Endothelial cell of umbilical vein (primary cell): Measurements from ENCODE around the gene FGD5. TPM values are rescaled to one million over a fixed set of nuclear protein-coding genes. Genes with fewer than 3 reads are reported as not detected.

Experiments used
- BruUV-seq: library from RNA; stranded (reverse); fragments of 400-500 nt; replicated peaks from 2 replicates; lab custom pipeline; 2021; lab: Mats Ljungman, UMichigan
- CTCF ChIA-PET: fragments of 300-600, 350-600 bp; sonication (Branson Sonifier 250); formaldehyde crosslinking; loops from one replicate; lab custom pipeline; 2021; ENCODE audit warnings: antibody characterized with exemption, inconsistent platforms; lab: Charles Lee
- POLR2A ChIA-PET: fragments of 300-600, 350-600 bp; sonication (Branson Sonifier 250); formaldehyde crosslinking; loops from one replicate; lab custom pipeline; 2021; ENCODE audit warnings: antibody characterized with exemption, inconsistent platforms; lab: Charles Lee
- DNase-seq: peaks from one replicate; pipeline ENCODE4 v3.0.0-alpha.2; 2011; ENCODE audit warnings: low read depth, low spot score
- FAIRE-seq: peaks from 2 replicates; lab custom pipeline; 2011; peaks lifted over from hg19 to GRCh38; lab: Jason Lieb, UNC
- H2AFZ ChIP-seq: 2 replicates; pipeline ENCODE4 v1.6.0; 2012; ENCODE audit warnings: low read depth, low read length, control low read depth, inconsistent platforms
- H3K27ac ChIP-seq: 2 replicates; pipeline ENCODE4 v1.5.1; 2011; ENCODE audit warnings: low read depth, mild to moderate bottlenecking, control low read depth, low read length, moderate library complexity; ENCODE audit not compliant: insufficient read depth
- H3K27me3 ChIP-seq, 2 experiments: 2 replicates each; pipeline versions ENCODE4 v1.6.0 to v1.6.1; 2011; ENCODE audit warnings: low read length in 2 of 2, mixed read lengths in 1 of 2; ENCODE audit not compliant: control insufficient read depth in 2 of 2, insufficient read depth in 2 of 2
- H3K36me3 ChIP-seq, 2 experiments: 2 replicates in 1 of 2; 3 replicates in 1 of 2; pipeline ENCODE4 v1.5.1; 2011; ENCODE audit warnings: low read length in 2 of 2, mild to moderate bottlenecking in 1 of 2, moderate library complexity in 1 of 2; ENCODE audit not compliant: control insufficient read depth in 2 of 2, insufficient read depth in 2 of 2; ENCODE audit errors: extremely low read depth in 1 of 2
- H3K4me1 ChIP-seq: 3 replicates; pipeline ENCODE4 v1.5.1; 2011; ENCODE audit warnings: mild to moderate bottlenecking, low read length; ENCODE audit not compliant: control insufficient read depth, insufficient read depth; ENCODE audit errors: extremely low read depth
- H3K4me2 ChIP-seq: 2 replicates; pipeline ENCODE4 v1.6.1; 2011; ENCODE audit warnings: low read length, control low read depth, mixed read lengths; ENCODE audit not compliant: insufficient read depth
- H3K4me3 ChIP-seq, 3 experiments: fragments of 200-600 bp in 1 of 3; sonication (generic), shearing (Covaris generic) in 1 of 3; replicated peaks in 1 of 3; 2 replicates each; pipeline ENCODE4 v1.5.1; 2011 to 2016; ENCODE audit warnings: control low read depth in 3 of 3, low read length in 3 of 3, mild to moderate bottlenecking in 2 of 3, inconsistent platforms in 1 of 3, low read depth in 1 of 3, moderate library complexity in 1 of 3; ENCODE audit not compliant: insufficient read depth in 1 of 3
- H3K79me2 ChIP-seq: 2 replicates; pipeline ENCODE4 v1.6.0; 2012; ENCODE audit warnings: low read length, inconsistent platforms; ENCODE audit not compliant: control insufficient read depth, insufficient read depth
- H3K9ac ChIP-seq: replicated peaks from 2 replicates; pipeline ENCODE3; 2011; ENCODE audit warnings: low read length, control low read depth; ENCODE audit not compliant: insufficient read depth; ENCODE audit errors: extremely low read depth
- H3K9me1 ChIP-seq: replicated peaks from 3 replicates; pipeline ENCODE4 v1.6.0; 2011; ENCODE audit warnings: mild to moderate bottlenecking, low read length; ENCODE audit not compliant: control insufficient read depth, insufficient read depth; ENCODE audit errors: extremely low read depth
- H3K9me3 ChIP-seq: replicated peaks from 2 replicates; pipeline ENCODE4 v1.5.1; 2012; ENCODE audit warnings: low read length, inconsistent platforms; ENCODE audit not compliant: control insufficient read depth, insufficient read depth
- H4K20me1 ChIP-seq: replicated peaks from 2 replicates; pipeline ENCODE3; 2011; ENCODE audit warnings: mild to moderate bottlenecking, low read length; ENCODE audit not compliant: control insufficient read depth, insufficient read depth; ENCODE audit errors: extremely low read depth
- CTCF ChIP-seq, 2 donors: IDR thresholded peaks; 1 replicate in 1 of 2; 2 replicates in 1 of 2; pipeline ENCODE4 v1.5.1; 2011; ENCODE audit warnings: low read length in 2 of 2, mild to moderate bottlenecking in 2 of 2, moderate library complexity in 2 of 2, control low read depth in 1 of 2, inconsistent platforms in 1 of 2, low read depth in 1 of 2; ENCODE audit not compliant: insufficient read depth in 1 of 2; ENCODE audit errors: extremely low read depth in 1 of 2
- EZH2 ChIP-seq: IDR thresholded peaks from 2 replicates; pipeline ENCODE4 v1.6.1; 2012; ENCODE audit warnings: borderline replicate concordance, low read depth, mild to moderate bottlenecking, moderate library complexity, low read length, inconsistent platforms; ENCODE audit not compliant: severe bottlenecking
- FOS ChIP-seq: IDR thresholded peaks from 2 replicates; pipeline ENCODE4 v1.6.1; 2011; ENCODE audit warnings: mild to moderate bottlenecking, low read length, moderate library complexity, borderline replicate concordance; ENCODE audit not compliant: insufficient read depth
- GATA2 ChIP-seq: IDR thresholded peaks from 2 replicates; pipeline ENCODE4 v1.7.0; 2011; ENCODE audit warnings: low read depth, mild to moderate bottlenecking, moderate library complexity, mixed read lengths, low read length; ENCODE audit not compliant: insufficient read length, insufficient read depth
- JUN ChIP-seq: IDR thresholded peaks from 2 replicates; pipeline ENCODE4 v1.6.1; 2011; ENCODE audit warnings: borderline replicate concordance, low read depth; ENCODE audit not compliant: insufficient read length, insufficient read depth
- MAX ChIP-seq: IDR thresholded peaks from 2 replicates; pipeline ENCODE4 v1.6.1; 2011; ENCODE audit not compliant: insufficient read depth, insufficient read length
- MYC ChIP-seq: IDR thresholded peaks from one replicate; pipeline ENCODE4 v1.6.1; 2011; ENCODE audit warnings: mild to moderate bottlenecking, low read depth, low read length
- POLR2A ChIP-seq: IDR thresholded peaks from 2 replicates; pipeline ENCODE4 v1.6.1; 2012; ENCODE audit warnings: low read depth, mild to moderate bottlenecking, control low read depth, low read length
- POLR2AphosphoS5 ChIP-seq: IDR thresholded peaks from 2 replicates; pipeline ENCODE4 v1.6.1; 2012; ENCODE audit warnings: low read depth, mild to moderate bottlenecking, control low read depth, low read length, moderate library complexity; ENCODE audit not compliant: insufficient read depth
- dilution Hi-C: fragments of 300-500 bp; cut with MboI; formaldehyde crosslinking; loops from one replicate; pipeline ENCODE4 v1.15.0; 2019; ENCODE audit warnings: low sequenced_read_pairs; ENCODE audit not compliant: extremely low pct_ligation_motif_present
- intact Hi-C: fragments of 100-400 bp; cut with micrococcal nuclease; formaldehyde crosslinking; loops from one replicate; pipeline ENCODE4 v1.10.0; 2022
- polyA plus RNA-seq, 4 experiments: library from polyadenylated mRNA; depleted of rRNA in 3 of 4; stranded (reverse) in 3 of 4; unstranded in 1 of 4; fragments of >200 nt; gene quantifications; 2 replicates each; pipeline versions ENCODE4 v1.2.1 to v1.2.3, GENCODE V29; 2011 to 2012; ENCODE audit warnings: missing spikeins in 1 of 4
- total RNA-seq: library from RNA; stranded (reverse); gene quantifications from 2 replicates; pipeline ENCODE4 v1.2.3, GENCODE V29; 2021

The FGD5 gene
- total and polyA plus RNA-seq, 2 donors (not counting 3 experiments of a cell fraction or from before 2014, with no cell fraction given), result 49.6 to 134 TPM

DNA sequence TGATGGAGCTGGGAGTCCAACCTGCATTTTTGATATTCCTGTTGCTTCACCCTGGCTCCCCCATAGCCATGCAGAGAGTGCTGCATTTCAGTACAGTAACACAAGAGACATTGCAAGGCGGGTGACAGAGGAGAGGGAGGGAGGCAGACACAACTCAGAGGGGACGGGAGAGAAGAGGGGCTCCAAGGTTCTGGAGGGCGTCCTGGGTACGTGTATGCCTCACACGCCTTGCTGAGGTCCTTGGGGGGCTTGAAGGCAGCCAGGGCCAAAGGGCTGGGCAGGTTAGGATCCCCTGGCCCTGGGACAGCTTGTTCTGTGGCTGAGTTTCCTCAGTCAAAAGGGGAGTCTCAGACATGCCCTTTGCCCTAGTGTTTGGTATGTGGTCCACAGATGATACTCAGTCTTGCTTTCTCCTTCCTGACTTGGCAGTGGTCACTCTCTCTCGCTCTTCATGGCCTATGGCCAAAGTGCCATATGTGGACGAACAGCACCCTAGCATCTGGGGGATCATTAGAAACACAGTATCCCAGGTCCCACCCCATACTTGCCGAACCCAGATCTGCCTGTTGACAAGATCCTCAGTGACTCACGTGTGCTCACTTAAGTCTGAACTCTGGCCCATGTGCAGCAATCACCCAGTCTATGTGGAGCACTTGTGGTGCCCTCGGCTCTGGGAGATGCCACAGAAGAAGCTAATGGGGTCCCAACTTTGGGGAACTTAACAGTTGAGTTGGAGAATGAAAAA is 52.9 kb downstream of the FGD5 start:
- ChIA-PET POLR2A (no interaction called here), CTCF (interaction anchor here (0.9 kb wide), 1 partner anchor 49 kb away, joined by 3 read pairs; no protein-coding TSS in a partner anchor)
- Histone ChIP-seq H3K9me1 (no peaks in the 10 kb centered on the region), H4K20me1 (peaks cover 2% of the 10 kb centered on the region), H3K4me3 (no peak overlapping the region), H3K9me3 (no peaks in the 10 kb centered on the region), H3K27me3 (no peaks in the 10 kb centered on the region), H3K9ac (no peak overlapping the region), H3K36me3 (peaks cover 6 to 42% of the 10 kb centered on the region in 2 experiments), H3K4me1 (peaks cover 3% of the 10 kb centered on the region), H2AFZ (no peak overlapping the region), H3K79me2 (peaks cover 5% of the 10 kb centered on the region), H3K4me2 (no peak overlapping the region), H3K27ac (no peak overlapping the region)
- FAIRE-seq, result no peak
- BruUV-seq, result no TSS peak
- dilution Hi-C loops, result no loop called here
- DNase-seq, result no peak
- intact Hi-C loops, result no loop called here
- TF ChIP-seq POLR2AphosphoS5 (no peak), MAX (no peak), JUN (no peak), POLR2A (no peak), EZH2 (no peak), FOS (no peak), MYC (no peak), GATA2 (no peak), CTCF (IDR thresholded peaks at IDR 0.05; ENCODE audit: extremely low read depth in 1 of 2, insufficient read depth in 1 of 2, low read depth in 1 of 2, low read length in 2 of 2) (no peak)
